ENCODE measurements around the gene ASB6. TPM values are rescaled to one million over a fixed set of nuclear protein-coding genes. Genes with fewer than 3 reads are reported as not detected.
A peak's percentile ranks its signal among the peaks of the same experiment; 100 is the strongest.

ASB6 gene
- total RNA-seq, 1 experiment from 2014 or later = 21.0 TPM

- H3K27ac Mint-ChIP-seq = no peak overlapping the region
- H3K79me1 ChIP-seq (ENCODE audit: insufficient read depth, low read depth, low read length, poor library complexity, severe bottlenecking) = no peaks in the 10 kb centered on the region
- no peak overlapping the region for H3K23ac ChIP-seq (ENCODE audit: insufficient read length, low read depth, low read length)
- no peak for DNase-seq
- H3K79me2 ChIP-seq (ENCODE audit: insufficient read depth, low read length) = no peaks in the 10 kb centered on the region
- H2BK12ac ChIP-seq (ENCODE audit: insufficient read length, low read depth, low read length) = no peak overlapping the region
- no peaks in the 10 kb centered on the region; the same call in 1 of the 2 replicates for H3K27me3 ChIP-seq (ENCODE audit: insufficient read depth, low read length)
- no peaks in the 10 kb centered on the region; the same call in 1 of the 2 replicates for H3K4me1 ChIP-seq (ENCODE audit: insufficient read depth, low read length)
- no peak overlapping the region for H2BK15ac ChIP-seq (ENCODE audit: low read depth, low read length)
- no peaks in the 10 kb centered on the region; a peak in 1 of 7 replicates for H3K36me3 Mint-ChIP-seq (ENCODE audit: insufficient read depth in 1 of 3, low read depth in 3 of 3)
- no peak overlapping the region for H3K18ac ChIP-seq (ENCODE audit: insufficient read length, low read depth, low read length)
- H3T11ph ChIP-seq (ENCODE audit: low read length) = no peak overlapping the region
- no peak for TF ChIP-seq CTCF (conservative IDR thresholded peaks at IDR 0.05)
- H3K9me3 Mint-ChIP-seq = no peaks in the 10 kb centered on the region; a peak in 2 of 5 replicates
- H2BK20ac ChIP-seq (ENCODE audit: low read depth, low read length, poor library complexity, severe bottlenecking) = no peak overlapping the region
- peaks cover 19 to 24% of the 10 kb centered on the region in 2 experiments for H3K4me1 Mint-ChIP-seq
- H3K9me3 ChIP-seq (ENCODE audit: control insufficient read depth, low read depth, low read length) = no peaks in the 10 kb centered on the region
- no peak overlapping the region for H4K8ac ChIP-seq (replicated peaks; ENCODE audit: insufficient read length, low read depth, low read length)
- no peak overlapping the region for H4K5ac ChIP-seq (ENCODE audit: insufficient read length, low read depth, low read length)
- no peak overlapping the region for H3K27ac ChIP-seq (ENCODE audit: insufficient read length, low read depth, low read length)
- no peak overlapping the region for H3K9ac ChIP-seq (ENCODE audit: extremely low read depth, insufficient read length, low read length)
- no peak overlapping the region for H2AK5ac ChIP-seq (ENCODE audit: insufficient read length, low read length)
- peaks cover 52% of the 10 kb centered on the region for H3K27me3 Mint-ChIP-seq (ENCODE audit: low read depth)
- H3K23me2 ChIP-seq (ENCODE audit: insufficient read length, low read depth, low read length, poor library complexity, severe bottlenecking) = peaks cover 3% of the 10 kb centered on the region
- H3K4ac ChIP-seq (ENCODE audit: low read depth, low read length) = no peak overlapping the region
- no peak overlapping the region for H2BK5ac ChIP-seq (ENCODE audit: insufficient read length, low read length)
- H2AFZ ChIP-seq (ENCODE audit: low read length) = no peak overlapping the region
- no peak overlapping the region for H2BK120ac ChIP-seq (ENCODE audit: low read depth, low read length, poor library complexity, severe bottlenecking)
- no peak overlapping the region for H3K14ac ChIP-seq (ENCODE audit: insufficient read depth, low read length)
- no peaks in the 10 kb centered on the region for H4K20me1 ChIP-seq (ENCODE audit: control insufficient read depth, insufficient read depth, insufficient read length)
- H4K91ac ChIP-seq (ENCODE audit: insufficient read length, low read depth, low read length) = no peak overlapping the region
- H3K4me3 Mint-ChIP-seq = peak overlapping the region; percentile 30 to 77; a peak in 3 of 5 replicates
- H3K56ac ChIP-seq (ENCODE audit: insufficient read length, low read depth, low read length) = no peak overlapping the region
- H3K4me2 ChIP-seq (ENCODE audit: insufficient read depth, insufficient read length, low read length) = peak overlapping the region; percentile 51
- WGBS (ENCODE audit: extremely low coverage, insufficient read length, low lambda C conversion rate) = no CpG with 5 or more reads among the region's 13 CpGs
Observed at GRCh38 chr9:129666575-129666974, 24.6 kb upstream of the ASB6 start.

Data from H9 (cell line).